ENCODE results near the gene CASQ2. TPM values are rescaled to one million over a fixed set of nuclear protein-coding genes. Genes with fewer than 3 reads are reported as not detected.

CASQ2 gene
- not detected in 2 replicates for total RNA-seq

GRCh38 chr1:115768549-115768948 lies at the start of gene CASQ2:
TSS of gene CASQ2 (minus strand) at chr1:115768714. CDS start at chr1:115768541, 173 bp downstream.

Other genes starting within 250 kb of the CASQ2 start
- gene VANGL1, start 126.7 kb downstream of the CASQ2 start, total RNA-seq, result 8.6 and 11.1 TPM in 2 replicates
- not detected in 2 replicates for gene NHLH2, start 72.4 kb upstream of the CASQ2 start, total RNA-seq
- gene SLC22A15, start 207.8 kb upstream of the CASQ2 start, total RNA-seq, result 0.30 and 0.34 TPM in 2 replicates

Measured in bronchus fibroblast of lung (primary cell).